ENCODE data around the gene RARRES2. TPM values are rescaled to one million over a fixed set of nuclear protein-coding genes. Genes with fewer than 3 reads are reported as not detected.

Gene RARRES2
- total and polyA plus RNA-seq, 9 donors: 40.2 to 85.1 (median 56.7) TPM

- Histone ChIP-seq H3K27ac (ENCODE audit: low read length) (no peak overlapping the region), H3K27me3 (ENCODE audit: control insufficient read depth, insufficient read depth, low read length) (no peaks in the 10 kb centered on the region), H3K4me1 (ENCODE audit: control insufficient read depth, insufficient read depth, low read length) (peaks cover 47% of the 10 kb centered on the region), H3K36me3 (ENCODE audit: control insufficient read depth, insufficient read depth, low read length) (peaks cover 13% of the 10 kb centered on the region), H3K4me3 (ENCODE audit: low read length) (no peak overlapping the region), H3K9me3 (replicated peaks; ENCODE audit: control insufficient read depth, low read depth, low read length) (no peaks in the 10 kb centered on the region)
- no peak for DNase-seq
- 93% methylated on average over 16 of the region's 18 CpGs for WGBS (ENCODE audit: insufficient coverage)
Measured at GRCh38 chr7:150332852-150333635, 8.4 kb downstream of the RARRES2 start.

- peaks cover 28% of the 10 kb centered on the region for H3K4me1 ChIP-seq (ENCODE audit: control insufficient read depth, insufficient read depth, low read length)
- peak; percentile 46 for DNase-seq
- no peak overlapping the region for H3K4me3 ChIP-seq (ENCODE audit: low read length)
- no peaks in the 10 kb centered on the region for H3K27me3 ChIP-seq (ENCODE audit: control insufficient read depth, insufficient read depth, low read length)
- no peaks in the 10 kb centered on the region for H3K9me3 ChIP-seq (replicated peaks; ENCODE audit: control insufficient read depth, low read depth, low read length)
- H3K27ac ChIP-seq (ENCODE audit: low read length): peak overlapping the region; percentile 70
- 90% methylated on average over 18 of the region's 19 CpGs for WGBS (ENCODE audit: insufficient coverage)
- peaks cover 13% of the 10 kb centered on the region for H3K36me3 ChIP-seq (ENCODE audit: control insufficient read depth, insufficient read depth, low read length)
Measured at GRCh38 chr7:150330211-150330885, 11.1 kb downstream of the RARRES2 start.

GRCh38 chr7:150329331-150330120, 11.9 kb downstream of the RARRES2 start:
- peak; percentile 79 for DNase-seq
- no peaks in the 10 kb centered on the region for H3K27me3 ChIP-seq (ENCODE audit: control insufficient read depth, insufficient read depth, low read length)
- no peaks in the 10 kb centered on the region for H3K9me3 ChIP-seq (replicated peaks; ENCODE audit: control insufficient read depth, low read depth, low read length)
- H3K4me3 ChIP-seq (ENCODE audit: low read length): no peak overlapping the region
- H3K27ac ChIP-seq (ENCODE audit: low read length): peak overlapping the region; percentile 70
- 66% methylated on average over 15 of the region's 22 CpGs for WGBS (ENCODE audit: insufficient coverage)
- H3K36me3 ChIP-seq (ENCODE audit: control insufficient read depth, insufficient read depth, low read length): peaks cover 13% of the 10 kb centered on the region
- H3K4me1 ChIP-seq (ENCODE audit: control insufficient read depth, insufficient read depth, low read length): peaks cover 29% of the 10 kb centered on the region

- Histone ChIP-seq H3K4me1 (ENCODE audit: control insufficient read depth, insufficient read depth, low read length) (peaks cover 49% of the 10 kb centered on the region), H3K27ac (ENCODE audit: low read length) (no peak overlapping the region), H3K27me3 (ENCODE audit: control insufficient read depth, insufficient read depth, low read length) (peaks cover 4% of the 10 kb centered on the region), H3K36me3 (ENCODE audit: control insufficient read depth, insufficient read depth, low read length) (peaks cover 13% of the 10 kb centered on the region), H3K4me3 (ENCODE audit: low read length) (no peak overlapping the region), H3K9me3 (replicated peaks; ENCODE audit: control insufficient read depth, low read depth, low read length) (no peaks in the 10 kb centered on the region)
- DNase-seq: no peak
- WGBS (ENCODE audit: insufficient coverage): 87% methylated on average over 3 of the region's 3 CpGs
Measured at GRCh38 chr7:150327308-150327707, 14.1 kb downstream of the RARRES2 start.

GRCh38 chr7:150326657-150327268, 14.7 kb downstream of the RARRES2 start:
- Histone ChIP-seq H3K36me3 (ENCODE audit: control insufficient read depth, insufficient read depth, low read length) (peaks cover 13% of the 10 kb centered on the region), H3K4me3 (ENCODE audit: low read length) (no peak overlapping the region), H3K9me3 (replicated peaks; ENCODE audit: control insufficient read depth, low read depth, low read length) (no peaks in the 10 kb centered on the region), H3K27me3 (ENCODE audit: control insufficient read depth, insufficient read depth, low read length) (peaks cover 4% of the 10 kb centered on the region), H3K4me1 (ENCODE audit: control insufficient read depth, insufficient read depth, low read length) (peaks cover 49% of the 10 kb centered on the region), H3K27ac (ENCODE audit: low read length) (no peak overlapping the region)
- no CpG with 5 or more reads among the region's 4 CpGs for WGBS (ENCODE audit: insufficient coverage)
- DNase-seq: no peak

GRCh38 chr7:150325901-150326300, 15.5 kb downstream of the RARRES2 start:
- Histone ChIP-seq H3K27me3 (ENCODE audit: control insufficient read depth, insufficient read depth, low read length) (peaks cover 4% of the 10 kb centered on the region), H3K9me3 (replicated peaks; ENCODE audit: control insufficient read depth, low read depth, low read length) (no peaks in the 10 kb centered on the region), H3K27ac (ENCODE audit: low read length) (no peak overlapping the region), H3K4me1 (ENCODE audit: control insufficient read depth, insufficient read depth, low read length) (peaks cover 43% of the 10 kb centered on the region), H3K36me3 (ENCODE audit: control insufficient read depth, insufficient read depth, low read length) (peaks cover 13% of the 10 kb centered on the region), H3K4me3 (ENCODE audit: low read length) (no peak overlapping the region)
- WGBS (ENCODE audit: insufficient coverage): 97% methylated on average over 4 of the region's 6 CpGs
- no peak for DNase-seq

- peaks cover 4% of the 10 kb centered on the region for H3K27me3 ChIP-seq (ENCODE audit: control insufficient read depth, insufficient read depth, low read length)
- no peak for DNase-seq
- H3K36me3 ChIP-seq (ENCODE audit: control insufficient read depth, insufficient read depth, low read length): peaks cover 13% of the 10 kb centered on the region
- no peaks in the 10 kb centered on the region for H3K9me3 ChIP-seq (replicated peaks; ENCODE audit: control insufficient read depth, low read depth, low read length)
- H3K4me3 ChIP-seq (ENCODE audit: low read length): no peak overlapping the region
- H3K27ac ChIP-seq (ENCODE audit: low read length): no peak overlapping the region
- 92% methylated on average over 7 of the region's 10 CpGs for WGBS (ENCODE audit: insufficient coverage)
- peaks cover 35% of the 10 kb centered on the region for H3K4me1 ChIP-seq (ENCODE audit: control insufficient read depth, insufficient read depth, low read length)
Measured at GRCh38 chr7:150325110-150325611, 16.3 kb downstream of the RARRES2 start.

GRCh38 chr7:150324373-150324961, 17.0 kb downstream of the RARRES2 start:
- DNase-seq: peak; percentile 33
- no peak overlapping the region for H3K4me3 ChIP-seq (ENCODE audit: low read length)
- 28% methylated on average over 10 of the region's 12 CpGs for WGBS (ENCODE audit: insufficient coverage)
- peaks cover 29% of the 10 kb centered on the region for H3K4me1 ChIP-seq (ENCODE audit: control insufficient read depth, insufficient read depth, low read length)
- H3K27me3 ChIP-seq (ENCODE audit: control insufficient read depth, insufficient read depth, low read length): peaks cover 4% of the 10 kb centered on the region
- H3K27ac ChIP-seq (ENCODE audit: low read length): no peak overlapping the region
- H3K36me3 ChIP-seq (ENCODE audit: control insufficient read depth, insufficient read depth, low read length): peaks cover 13% of the 10 kb centered on the region
- no peaks in the 10 kb centered on the region for H3K9me3 ChIP-seq (replicated peaks; ENCODE audit: control insufficient read depth, low read depth, low read length)

- Histone ChIP-seq H3K9me3 (replicated peaks; ENCODE audit: control insufficient read depth, low read depth, low read length) (no peaks in the 10 kb centered on the region), H3K4me3 (ENCODE audit: low read length) (peak overlapping the region; percentile 69), H3K27ac (ENCODE audit: low read length) (no peak overlapping the region), H3K36me3 (ENCODE audit: control insufficient read depth, insufficient read depth, low read length) (peaks cover 12% of the 10 kb centered on the region), H3K27me3 (ENCODE audit: control insufficient read depth, insufficient read depth, low read length) (peaks cover 4% of the 10 kb centered on the region), H3K4me1 (ENCODE audit: control insufficient read depth, insufficient read depth, low read length) (peaks cover 23% of the 10 kb centered on the region)
- peak; percentile 18 for DNase-seq
- WGBS (ENCODE audit: insufficient coverage): 11% methylated on average over 8 of the region's 16 CpGs
Measured at GRCh38 chr7:150323682-150324372, 17.6 kb downstream of the RARRES2 start.

All from muscle of leg (tissue), 11 donors.